OCI-LY7 (cell line): Measurements from ENCODE around the gene DALRD3.

Experiments
- CTCF ChIP-seq: fragments of 200-600 bp; sonication (generic); conservative IDR thresholded peaks from 2 replicates; pipeline ENCODE4 v1.5.1; 2014; ENCODE audit warnings: mild to moderate bottlenecking, antibody characterized with exemption, low read length, moderate library complexity, mixed read lengths
- EZH2phosphoT487 ChIP-seq: fragments of 200-600 bp; sonication (generic); IDR thresholded peaks from 2 replicates; pipeline ENCODE4 v1.6.1; 2018; ENCODE audit warnings: low read depth, borderline replicate concordance, mild to moderate bottlenecking, mixed run types, antibody characterized with exemption, low read length, moderate library complexity, mixed read lengths

GRCh38 chr3:49012441-49013017, 5.9 kb downstream of the DALRD3 start:
- TF ChIP-seq CTCF (no peak), EZH2phosphoT487 (no peak)
